Fibroblast of the aortic adventitia (primary cell): ENCODE results near the gene MGAT3. TPM values are rescaled to one million over a fixed set of nuclear protein-coding genes. Genes with fewer than 3 reads are reported as not detected.

Experiments
- DNase-seq: peaks from one replicate; pipeline ENCODE4 v3.0.0-alpha.2; 2010; ENCODE audit warnings: low read depth
- H3K4me3 ChIP-seq: 2 replicates; pipeline ENCODE4 v1.5.1; 2011; ENCODE audit warnings: low read depth, mild to moderate bottlenecking, control low read depth, low read length, moderate library complexity
- CTCF ChIP-seq: IDR thresholded peaks from 2 replicates; pipeline ENCODE4 v1.5.1; 2011; ENCODE audit warnings: mild to moderate bottlenecking, low read length, control low read depth, inconsistent platforms; ENCODE audit not compliant: insufficient read depth
- total RNA-seq: library from RNA; depleted of rRNA; stranded (reverse); fragments of >200 nt; gene quantifications from 2 replicates; pipeline ENCODE4 v1.2.3, GENCODE V29; 2012; ENCODE audit warnings: low replicate concordance

MGAT3 gene
- total RNA-seq, 1 donor: 0.27 TPM

- DNase-seq: no peak
- no peak for TF ChIP-seq CTCF
- no peak overlapping the region for H3K4me3 ChIP-seq
Measured at GRCh38 chr22:39448205-39449054, 8.4 kb upstream of the MGAT3 start.

- no peak for TF ChIP-seq CTCF
- no peak overlapping the region for H3K4me3 ChIP-seq
- no peak for DNase-seq
Measured at GRCh38 chr22:39449708-39450107, 7.1 kb upstream of the MGAT3 start.

- no peak for TF ChIP-seq CTCF
- DNase-seq: no peak
- H3K4me3 ChIP-seq: no peak overlapping the region
Measured at GRCh38 chr22:39450258-39450955, 6.4 kb upstream of the MGAT3 start.

GRCh38 chr22:39452740-39453040 lies 4.1 kb upstream of the MGAT3 start:
- no peak overlapping the region for H3K4me3 ChIP-seq
- TF ChIP-seq CTCF: no peak
- DNase-seq: no peak

- H3K4me3 ChIP-seq: no peak overlapping the region
- no peak for DNase-seq
- no peak for TF ChIP-seq CTCF
Measured at GRCh38 chr22:39453765-39454378, 2.9 kb upstream of the MGAT3 start.

- no peak overlapping the region for H3K4me3 ChIP-seq
- TF ChIP-seq CTCF: no peak
Measured at GRCh38 chr22:39454385-39454871, 2.4 kb upstream of the MGAT3 start.

More at GRCh38 chr22:39454385-39454871, 2.4 kb upstream of the MGAT3 start:
- DNase-seq: peak; percentile 23
